Ovary (tissue), 9 donors: ENCODE data around the gene AGBL4. TPM values are rescaled to one million over a fixed set of nuclear protein-coding genes. Genes with fewer than 3 reads are reported as not detected.

Source experiments
- DNase-seq, 5 donors: peaks; one replicate each; pipeline ENCODE4 v3.0.0-alpha.2; 2019 to 2020
- H3K27ac ChIP-seq, 2 donors: fragments of 200-600 bp; one replicate each; pipeline versions ENCODE4 v1.5.1 to v1.8.0; 2019 to 2022
- H3K27me3 ChIP-seq: fragments of 200-600 bp; one replicate; pipeline ENCODE4 v1.8.0; 2022
- H3K36me3 ChIP-seq: fragments of 200-600 bp; sonication (generic); one replicate; pipeline ENCODE4 v1.5.1; 2019
- H3K4me1 ChIP-seq: one replicate; pipeline ENCODE4 v1.8.1; 2013; ENCODE audit warnings: mild to moderate bottlenecking, moderate library complexity; ENCODE audit not compliant: insufficient read depth
- H3K4me3 ChIP-seq: fragments of 200-600 bp; sonication (generic); one replicate; pipeline ENCODE4 v1.5.1; 2017
- H3K9me3 ChIP-seq, 2 donors: fragments of 200-600 bp in 1 of 2; sonication (generic) in 1 of 2; one replicate each; pipeline versions ENCODE4 v1.5.1 to v1.8.1; 2013 to 2019; ENCODE audit warnings: mild to moderate bottlenecking in 1 of 2, moderate library complexity in 1 of 2
- CTCF ChIP-seq, 3 donors: fragments of 450-650 bp in 2 of 3; fragments of 200-600 bp in 1 of 3; IDR thresholded peaks; one replicate each; pipeline versions ENCODE4 v1.5.1 to v1.8.0; 2016 to 2022; ENCODE audit warnings: antibody characterized with exemption in 3 of 3, mild to moderate bottlenecking in 1 of 3
- EP300 ChIP-seq: sonication (generic); formaldehyde crosslinking; IDR thresholded peaks from one replicate; pipeline ENCODE4 v1.6.1; 2017; ENCODE audit warnings: antibody characterized with exemption
- POLR2A ChIP-seq: fragments of 450-650 bp; IDR thresholded peaks from one replicate; pipeline ENCODE4 v1.6.1; 2017; ENCODE audit warnings: antibody characterized with exemption, mild to moderate bottlenecking, moderate library complexity
- whole genome bisulfite sequencing, 3 donors: extraction: QIAGEN DNeasy Blood & Tissue Kit in 1 of 3; methylation state at CpG; one replicate each; pipeline versions ENCODE4 v1.1.5 to v1.1.7; 2013 to 2017; 5-methylcytosine and 5-hydroxymethylcytosine counted together
- intact Hi-C, 4 donors: fragments of 100-400 bp; cut with DNase I; formaldehyde crosslinking; loops; one replicate each; pipeline versions ENCODE4 v1.11.0 to v1.15.1; 2022 to 2023
- polyA plus RNA-seq, 2 donors: library from polyadenylated mRNA; stranded (reverse); fragments of 200-250 nt in 1 of 2; fragments of 350-450 nt in 1 of 2; fragmentation: Illumina TruSeq in 1 of 2; extraction: RNeasy Lipid Tissue Mini Kit (QIAGEN cat#74804) in 1 of 2; gene quantifications; one replicate each; pipeline ENCODE4 v1.2.3, GENCODE V29; 2013 to 2014
- total RNA-seq, 7 donors: library from RNA; depleted of rRNA in 2 of 7; stranded (reverse); fragments of >200 nt in 2 of 7; fragmentation: NEBNext Ultra II Directional in 3 of 7; extraction: Animal tissue kit (Norgen Biotek cat#: 25700) in 3 of 7; gene quantifications; one replicate each; pipeline versions ENCODE4 v1.1.0 to v1.2.4, GENCODE V29; 2016 to 2023
- donor health status: DM: no; HTN: no; CAD: no; lungs with moderate emphysema.
- donor health status: DM: no; HTN: no; CAD: no.
- donor health status: Bipolar disorder and iron deficiency.
- donor health status: DM: yes; HTN: yes; CAD: no.
- donor health status: DM: no; HTN: no; CAD: no.
- donor health status: DM: yes; HTN: yes; CAD: no.

Gene AGBL4
- total and polyA plus RNA-seq, 9 donors, result 0.15 to 6.2 (median 0.64) TPM

DNA sequence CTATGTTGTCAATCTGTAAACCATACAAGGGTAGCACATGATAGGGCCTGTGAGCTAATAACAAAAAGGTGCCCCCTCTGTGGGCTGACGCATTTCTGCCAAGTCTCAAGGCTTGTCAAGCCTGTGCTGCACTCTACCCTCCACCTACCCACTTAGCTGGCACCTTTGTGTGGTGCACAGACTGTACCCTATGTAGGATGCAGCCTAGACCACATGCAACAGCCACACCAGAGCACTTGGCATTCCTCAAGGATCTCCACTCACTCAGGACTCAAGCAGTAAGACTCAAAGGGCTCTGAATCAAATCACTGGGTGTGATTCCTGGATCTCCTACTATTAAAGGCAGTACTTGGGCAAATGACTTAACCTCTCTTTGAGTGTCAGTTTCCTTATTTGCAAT is 1380.6 kb downstream of the AGBL4 start:
- intact Hi-C loops, result no loop called here
- Histone ChIP-seq H3K4me1 (no peaks in the 10 kb centered on the region), H3K9me3 (no peaks in the 10 kb centered on the region), H3K27ac (no peak overlapping the region), H3K27me3 (no peaks in the 10 kb centered on the region), H3K36me3 (no peaks in the 10 kb centered on the region), H3K4me3 (no peak overlapping the region)
- DNase-seq, result no peak
- WGBS, 3 donors, result 88 to 100% (median 91%) methylated on average over 1 of the region's 1 CpG
- TF ChIP-seq EP300 (no peak), POLR2A (no peak), CTCF (IDR thresholded peaks at IDR 0.05) (no peak)

- intact Hi-C loops, result no loop called here
- Histone ChIP-seq H3K36me3 (no peaks in the 10 kb centered on the region), H3K4me1 (no peaks in the 10 kb centered on the region), H3K27ac (no peak overlapping the region), H3K27me3 (no peaks in the 10 kb centered on the region), H3K9me3 (no peaks in the 10 kb centered on the region), H3K4me3 (no peak overlapping the region)
- no peak for TF ChIP-seq EP300
- TF ChIP-seq CTCF (IDR thresholded peaks at IDR 0.05), result no peak
- no peak for TF ChIP-seq POLR2A
- no peak for DNase-seq
- WGBS, 3 donors, result 79 to 89% (median 81%) methylated on average over 5 of the region's 5 CpGs
These were observed 1382.8 kb downstream of the AGBL4 start for GRCh38 chr1:48640836-48641492.

DNA sequence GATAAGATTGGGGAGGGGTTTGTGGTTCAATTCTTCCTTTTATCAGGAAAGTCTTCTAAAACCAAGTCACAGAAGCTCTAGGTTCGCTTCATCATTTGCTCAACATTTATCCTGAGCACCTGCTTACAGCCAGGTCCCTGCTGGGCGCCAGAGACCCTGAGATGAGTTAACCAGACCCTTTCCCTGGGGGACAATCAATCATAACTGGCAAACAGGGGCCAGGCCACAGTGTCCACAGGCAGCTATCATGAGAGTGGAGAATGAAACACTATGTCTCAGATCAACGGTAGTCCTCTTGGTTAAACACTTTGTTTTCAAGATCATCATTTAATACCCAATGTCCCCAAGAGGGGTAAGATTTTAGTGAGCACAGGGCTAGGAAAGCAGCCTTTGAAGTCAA is 1393.9 kb downstream of the AGBL4 start:
- Histone ChIP-seq H3K27ac (no peak overlapping the region), H3K36me3 (no peaks in the 10 kb centered on the region), H3K27me3 (no peaks in the 10 kb centered on the region), H3K4me1 (no peaks in the 10 kb centered on the region), H3K9me3 (no peaks in the 10 kb centered on the region), H3K4me3 (no peak overlapping the region)
- no peak for DNase-seq
- 79 to 87% (median 80%) methylated on average over 3 of the region's 3 CpGs for WGBS, 3 donors
- TF ChIP-seq CTCF (IDR thresholded peaks at IDR 0.05) (no peak), EP300 (no peak), POLR2A (no peak)
- intact Hi-C loops, result no loop called here

DNA sequence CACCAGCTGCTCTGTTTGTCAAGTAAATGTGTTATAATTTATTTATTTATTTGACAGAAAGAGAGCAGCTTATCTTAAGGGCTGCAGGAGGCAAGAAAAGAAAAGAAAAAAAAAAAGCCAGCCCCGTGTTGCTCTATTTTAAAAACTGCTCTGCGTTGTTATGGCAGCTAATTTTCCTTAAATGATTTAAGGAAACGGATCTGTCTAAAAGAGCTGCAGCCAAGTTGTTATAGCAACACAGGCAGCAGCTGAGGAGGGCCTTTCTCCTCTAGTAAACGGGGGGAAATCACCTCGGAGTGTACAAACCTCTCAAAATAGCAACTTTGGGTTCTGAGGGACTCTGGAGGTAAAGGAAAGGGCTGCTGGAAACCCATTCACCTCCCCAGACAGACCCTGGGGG is 1396.3 kb downstream of the AGBL4 start:
- no peak for DNase-seq
- Histone ChIP-seq H3K4me1 (no peaks in the 10 kb centered on the region), H3K36me3 (no peaks in the 10 kb centered on the region), H3K4me3 (no peak overlapping the region), H3K27ac (no peak overlapping the region), H3K9me3 (no peaks in the 10 kb centered on the region), H3K27me3 (no peaks in the 10 kb centered on the region)
- TF ChIP-seq POLR2A (no peak), CTCF (IDR thresholded peaks at IDR 0.05) (no peak), EP300 (no peak)
- intact Hi-C loops, result no loop called here
- 1 to 5% (median 1%) methylated on average over 5 of the region's 5 CpGs for WGBS, 3 donors
